Measurements from ENCODE around the gene MYO15A. TPM values are rescaled to one million over a fixed set of nuclear protein-coding genes. Genes with fewer than 3 reads are reported as not detected.

Gene MYO15A
- total RNA-seq, 1 donor from 2014 or later, result 2.0 TPM

DNA sequence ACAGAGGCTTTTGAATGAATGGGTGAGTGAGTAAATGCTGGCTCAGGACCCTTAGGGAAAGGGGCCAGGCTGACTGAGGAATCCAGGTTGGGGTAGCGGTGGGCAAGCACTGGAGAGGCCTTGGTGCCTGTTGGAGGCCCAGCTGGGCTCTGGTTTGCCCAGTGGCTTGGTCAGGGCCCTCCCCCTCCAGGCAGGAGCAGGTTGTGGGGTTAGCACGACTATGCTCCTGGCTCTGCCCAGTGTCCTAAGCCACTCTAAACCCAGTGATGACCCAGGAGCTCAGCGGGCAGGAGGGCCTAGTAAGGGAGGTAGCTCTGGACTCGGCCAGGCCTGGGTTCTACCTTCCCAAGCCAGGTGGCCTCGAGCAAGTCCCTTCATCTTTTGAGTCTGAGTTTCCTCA is 7.5 kb downstream of the MYO15A start:
- no peak for DNase-seq (ENCODE audit: low spot score in 2 of 2)
- no peaks in the 10 kb centered on the region for H3K27me3 ChIP-seq
- intact Hi-C loops (cut with DNase I), result no loop called here
- H3K27ac ChIP-seq, result no peak overlapping the region
- TF ChIP-seq, protein P1, sequence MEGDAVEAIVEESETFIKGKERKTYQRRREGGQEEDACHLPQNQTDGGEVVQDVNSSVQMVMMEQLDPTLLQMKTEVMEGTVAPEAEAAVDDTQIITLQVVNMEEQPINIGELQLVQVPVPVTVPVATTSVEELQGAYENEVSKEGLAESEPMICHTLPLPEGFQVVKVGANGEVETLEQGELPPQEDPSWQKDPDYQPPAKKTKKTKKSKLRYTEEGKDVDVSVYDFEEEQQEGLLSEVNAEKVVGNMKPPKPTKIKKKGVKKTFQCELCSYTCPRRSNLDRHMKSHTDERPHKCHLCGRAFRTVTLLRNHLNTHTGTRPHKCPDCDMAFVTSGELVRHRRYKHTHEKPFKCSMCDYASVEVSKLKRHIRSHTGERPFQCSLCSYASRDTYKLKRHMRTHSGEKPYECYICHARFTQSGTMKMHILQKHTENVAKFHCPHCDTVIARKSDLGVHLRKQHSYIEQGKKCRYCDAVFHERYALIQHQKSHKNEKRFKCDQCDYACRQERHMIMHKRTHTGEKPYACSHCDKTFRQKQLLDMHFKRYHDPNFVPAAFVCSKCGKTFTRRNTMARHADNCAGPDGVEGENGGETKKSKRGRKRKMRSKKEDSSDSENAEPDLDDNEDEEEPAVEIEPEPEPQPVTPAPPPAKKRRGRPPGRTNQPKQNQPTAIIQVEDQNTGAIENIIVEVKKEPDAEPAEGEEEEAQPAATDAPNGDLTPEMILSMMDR (IDR thresholded peaks at IDR 0.05), result no peak
- no peaks in the 10 kb centered on the region for H3K36me3 ChIP-seq
- no peaks in the 10 kb centered on the region for H3K4me1 ChIP-seq
- no peak overlapping the region for H3K4me3 ChIP-seq
- H3K9me3 ChIP-seq, result no peaks in the 10 kb centered on the region

DNA sequence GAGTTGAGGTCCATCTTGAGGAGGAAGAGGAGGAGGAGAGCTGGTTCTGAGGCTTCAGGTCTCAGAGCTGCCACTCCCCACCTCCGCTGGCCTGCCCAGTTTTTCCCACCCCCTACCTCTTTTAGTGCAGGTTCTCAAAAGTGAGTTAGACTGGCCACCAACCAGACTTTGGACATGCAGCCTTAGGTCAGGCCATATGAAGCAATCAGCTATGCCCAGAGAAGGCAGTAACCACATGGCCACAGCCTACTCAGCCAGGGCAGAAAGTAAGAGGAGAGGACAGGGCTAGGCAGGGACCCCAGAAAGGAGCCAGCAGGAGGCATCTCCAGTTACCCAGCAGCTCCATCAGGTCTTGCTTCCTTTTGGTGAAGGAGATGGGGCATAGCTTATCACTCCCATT is 9.0 kb downstream of the MYO15A start:
- Histone ChIP-seq H3K27ac (no peak overlapping the region), H3K27me3 (no peaks in the 10 kb centered on the region), H3K4me1 (no peaks in the 10 kb centered on the region), H3K9me3 (no peaks in the 10 kb centered on the region), H3K36me3 (no peaks in the 10 kb centered on the region), H3K4me3 (no peak overlapping the region)
- no peak for DNase-seq (ENCODE audit: low spot score in 2 of 2)
- TF ChIP-seq, protein P1 (IDR thresholded peaks at IDR 0.05), result no peak
- intact Hi-C loops (cut with DNase I), result no loop called here

DNA sequence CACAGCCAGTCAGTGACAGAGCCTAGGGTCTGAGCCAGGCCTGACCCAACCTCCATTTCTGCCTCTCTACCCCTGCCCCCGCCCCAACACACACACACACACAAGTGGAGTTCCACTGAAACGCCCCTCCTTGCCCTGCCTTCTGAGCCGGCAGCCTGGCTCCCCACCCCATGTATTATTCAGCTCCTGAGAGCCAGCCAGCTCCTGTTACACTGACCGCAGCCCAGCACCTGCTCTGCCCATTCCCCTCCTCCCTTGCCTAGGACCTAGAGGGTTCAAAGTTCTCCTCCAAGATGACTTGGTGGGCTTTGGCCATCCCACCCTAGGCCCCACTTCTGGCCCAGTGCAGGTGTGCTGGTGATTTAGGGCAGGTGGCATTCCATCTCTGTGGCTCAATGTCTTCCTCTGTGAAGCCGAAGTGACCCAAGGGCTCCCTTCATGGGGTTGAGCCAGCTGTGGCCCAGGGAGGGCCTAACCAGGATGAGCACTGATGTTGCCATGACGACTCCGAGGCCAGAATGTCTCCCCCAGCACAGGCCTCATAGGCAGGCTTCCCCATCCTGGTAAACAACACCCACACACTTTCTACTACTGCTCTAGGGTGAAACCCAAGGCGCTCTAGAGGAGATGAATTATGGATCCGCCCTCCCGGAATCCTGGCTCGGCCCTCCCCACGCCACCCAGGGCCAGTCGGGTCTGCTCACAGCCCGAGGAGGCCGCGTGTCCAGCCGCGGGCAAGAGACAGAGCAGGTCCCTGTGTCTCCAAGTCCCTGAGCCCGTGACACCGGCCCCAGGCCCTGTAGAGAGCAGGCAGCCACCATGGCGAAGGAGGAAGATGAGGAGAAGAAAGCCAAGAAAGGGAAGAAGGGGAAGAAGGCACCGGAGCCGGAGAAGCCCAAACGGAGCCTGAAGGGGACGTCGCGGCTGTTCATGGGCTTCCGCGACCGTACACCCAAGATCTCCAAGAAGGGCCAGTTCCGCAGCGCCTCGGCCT is 9.7 kb downstream of the MYO15A start:
- no peak for DNase-seq (ENCODE audit: low spot score in 2 of 2)
- H3K4me3 ChIP-seq, result no peak overlapping the region
- intact Hi-C loops (cut with DNase I), result no loop called here
- H3K27ac ChIP-seq, result no peak overlapping the region
- H3K36me3 ChIP-seq, result no peaks in the 10 kb centered on the region
- H3K9me3 ChIP-seq, result no peaks in the 10 kb centered on the region
- no peaks in the 10 kb centered on the region for H3K27me3 ChIP-seq
- no peaks in the 10 kb centered on the region for H3K4me1 ChIP-seq
- TF ChIP-seq, protein P1 (IDR thresholded peaks at IDR 0.05), result no peak

DNA sequence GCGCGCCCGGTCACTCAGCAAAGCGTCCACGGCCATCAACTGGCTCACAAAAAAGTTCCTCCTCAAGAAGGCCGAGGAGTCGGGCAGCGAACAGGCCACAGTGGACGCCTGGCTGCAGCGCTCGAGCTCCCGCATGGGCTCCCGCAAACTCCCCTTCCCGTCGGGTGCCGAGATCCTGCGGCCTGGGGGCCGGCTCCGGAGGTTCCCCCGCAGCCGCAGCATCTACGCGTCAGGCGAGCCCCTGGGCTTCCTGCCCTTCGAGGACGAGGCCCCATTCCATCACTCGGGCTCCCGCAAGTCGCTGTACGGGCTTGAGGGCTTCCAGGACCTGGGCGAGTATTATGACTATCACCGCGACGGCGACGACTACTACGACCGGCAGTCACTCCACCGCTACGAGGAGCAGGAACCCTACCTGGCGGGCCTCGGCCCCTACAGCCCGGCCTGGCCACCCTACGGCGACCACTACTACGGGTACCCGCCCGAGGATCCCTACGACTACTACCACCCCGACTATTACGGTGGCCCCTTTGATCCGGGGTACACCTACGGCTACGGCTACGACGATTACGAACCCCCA is 10.7 kb downstream of the MYO15A start:
- H3K9me3 ChIP-seq, result no peaks in the 10 kb centered on the region
- H3K27me3 ChIP-seq, result no peaks in the 10 kb centered on the region
- TF ChIP-seq, protein P1 (IDR thresholded peaks at IDR 0.05), result no peak
- intact Hi-C loops (cut with DNase I), result no loop called here
- no peak overlapping the region for H3K27ac ChIP-seq
- H3K36me3 ChIP-seq, result no peaks in the 10 kb centered on the region
- H3K4me1 ChIP-seq, result no peaks in the 10 kb centered on the region
- no peak overlapping the region for H3K4me3 ChIP-seq
- no peak for DNase-seq (ENCODE audit: low spot score in 2 of 2)

DNA sequence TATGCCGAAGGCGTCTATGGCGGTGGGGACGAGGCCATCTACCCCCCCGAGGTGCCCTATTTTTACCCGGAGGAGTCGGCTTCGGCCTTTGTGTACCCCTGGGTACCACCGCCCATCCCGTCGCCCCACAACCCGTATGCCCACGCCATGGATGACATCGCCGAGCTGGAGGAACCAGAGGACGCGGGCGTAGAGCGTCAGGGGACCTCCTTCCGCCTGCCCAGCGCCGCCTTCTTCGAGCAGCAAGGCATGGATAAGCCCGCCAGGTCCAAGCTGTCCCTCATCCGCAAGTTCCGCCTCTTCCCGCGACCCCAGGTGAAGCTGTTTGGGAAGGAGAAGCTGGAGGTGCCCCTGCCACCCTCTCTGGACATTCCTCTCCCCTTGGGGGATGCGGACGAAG is 11.4 kb downstream of the MYO15A start:
- TF ChIP-seq, protein P1 (IDR thresholded peaks at IDR 0.05), result no peak
- Histone ChIP-seq H3K36me3 (no peaks in the 10 kb centered on the region), H3K4me1 (no peaks in the 10 kb centered on the region), H3K27ac (no peak overlapping the region), H3K9me3 (no peaks in the 10 kb centered on the region), H3K27me3 (no peaks in the 10 kb centered on the region), H3K4me3 (no peak overlapping the region)
- intact Hi-C loops (cut with DNase I), result no loop called here
- no peak for DNase-seq (ENCODE audit: low spot score in 2 of 2)
